Spinal cord (tissue), 10 donors: ENCODE measurements around the gene FTO. TPM values are rescaled to one million over a fixed set of nuclear protein-coding genes. Genes with fewer than 3 reads are reported as not detected.
A peak's percentile ranks its signal among the peaks of the same experiment; 100 is the strongest.
"Not testable (repeated sequence)": the region's sequence is repeated elsewhere in the genome, so short reads cannot be mapped to it uniquely, and the experiment has no call there.

Experiments used
- DNase-seq, 6 donors: peaks; one replicate each; pipeline versions ENCODE4 v3.0.0 to v3.0.0-alpha.2; 2013 to 2015; ENCODE audit warnings: low spot score in 6 of 6, low read depth in 4 of 6
- H3K27ac ChIP-seq: one replicate; pipeline ENCODE4 v1.5.1; 2013; ENCODE audit warnings: low read depth, low read length, control low read depth
- H3K27me3 ChIP-seq: one replicate; pipeline ENCODE4 v1.6.1; 2013; ENCODE audit warnings: low read length; ENCODE audit not compliant: control insufficient read depth, insufficient read depth
- H3K36me3 ChIP-seq: one replicate; pipeline ENCODE4 v1.6.1; 2013; ENCODE audit warnings: low read length; ENCODE audit not compliant: control insufficient read depth, insufficient read depth
- H3K4me1 ChIP-seq: one replicate; pipeline ENCODE4 v1.6.1; 2013; ENCODE audit warnings: low read length; ENCODE audit not compliant: control insufficient read depth, insufficient read depth
- H3K4me3 ChIP-seq: one replicate; pipeline ENCODE4 v1.5.1; 2013; ENCODE audit warnings: low read depth, low read length, control low read depth
- H3K9me3 ChIP-seq: one replicate; pipeline ENCODE4 v1.6.1; 2013; ENCODE audit warnings: low read length; ENCODE audit not compliant: control insufficient read depth, insufficient read depth
- WGBS: methylation state at CpG from one replicate; pipeline ENCODE4 v1.1.5; 2013; ENCODE audit warnings: missing lambda C conversion rate; ENCODE audit not compliant: insufficient coverage; 5-methylcytosine and 5-hydroxymethylcytosine counted together
- polyA plus RNA-seq, 2 donors: library from polyadenylated mRNA; unstranded; fragments of 120-200 nt; gene quantifications; one replicate each; pipeline ENCODE4 v1.2.1, GENCODE V29; 2013; ENCODE audit not compliant: insufficient read length in 2 of 2
- total RNA-seq, 2 donors: library from RNA; depleted of rRNA in 1 of 2; stranded (reverse); fragments of 120-200 nt in 1 of 2; fragments of >200 nt in 1 of 2; gene quantifications; one replicate each; pipeline versions ENCODE4 v1.2.3 to v1.2.4, GENCODE V29; 2013 to 2014
- donor health status: healthy.

FTO gene
- total and polyA plus RNA-seq, 4 donors: 129 to 183 (median 140) TPM

DNA sequence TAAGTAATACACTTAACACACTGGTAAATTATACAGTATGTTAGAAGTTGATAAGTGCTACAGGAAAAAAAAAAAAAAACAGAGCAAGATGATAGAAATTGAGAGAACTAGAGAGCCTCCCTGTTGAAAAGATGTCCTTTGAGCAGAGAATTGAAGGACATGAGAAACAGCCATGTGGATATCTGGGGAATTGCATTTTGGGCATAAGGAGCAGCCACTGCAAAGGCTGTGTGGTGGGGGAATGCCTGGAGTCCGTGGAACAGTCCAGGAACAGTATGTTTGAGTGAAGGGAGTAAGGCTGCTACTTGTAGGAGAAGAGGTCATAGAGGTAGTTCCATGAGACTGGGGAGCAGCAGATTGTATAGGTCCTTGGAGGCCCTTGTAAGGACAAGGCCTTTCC, 178.4 kb downstream of the FTO start:
- Histone ChIP-seq H3K36me3 (peaks cover 4% of the 10 kb centered on the region), H3K27ac (no peak overlapping the region), H3K9me3 (no peaks in the 10 kb centered on the region), H3K27me3 (no peaks in the 10 kb centered on the region), H3K4me1 (no peaks in the 10 kb centered on the region), H3K4me3 (no peak overlapping the region)
- no peak for DNase-seq
- WGBS: 100% methylated on average over 1 of the region's 1 CpG

GRCh38 chr16:53884748-53885147, 180.8 kb downstream of the FTO start:
- Histone ChIP-seq H3K27me3 (no peaks in the 10 kb centered on the region), H3K9me3 (no peaks in the 10 kb centered on the region), H3K36me3 (peaks cover 4% of the 10 kb centered on the region), H3K27ac (no peak overlapping the region), H3K4me1 (no peaks in the 10 kb centered on the region), H3K4me3 (no peak overlapping the region)
- DNase-seq: no peak
- WGBS: no CpG with 5 or more reads among the region's 4 CpGs

- WGBS: no CpG with 5 or more reads among the region's 7 CpGs
- no peak overlapping the region for H3K4me3 ChIP-seq
- H3K27me3 ChIP-seq: no peaks in the 10 kb centered on the region
- DNase-seq: no peak
- no peaks in the 10 kb centered on the region for H3K36me3 ChIP-seq
- no peaks in the 10 kb centered on the region for H3K9me3 ChIP-seq
- no peak overlapping the region for H3K27ac ChIP-seq
- H3K4me1 ChIP-seq: no peaks in the 10 kb centered on the region
These were observed 182.8 kb downstream of the FTO start for GRCh38 chr16:53886482-53887378.

GRCh38 chr16:53888222-53888621, 184.3 kb downstream of the FTO start:
- no peaks in the 10 kb centered on the region for H3K9me3 ChIP-seq
- H3K4me1 ChIP-seq: no peaks in the 10 kb centered on the region
- H3K27ac ChIP-seq: no peak overlapping the region
- no peak overlapping the region for H3K4me3 ChIP-seq
- 40% methylated on average over 1 of the region's 3 CpGs for WGBS
- no peaks in the 10 kb centered on the region for H3K36me3 ChIP-seq
- no peaks in the 10 kb centered on the region for H3K27me3 ChIP-seq
- DNase-seq: no peak

- not testable (repeated sequence) for H3K4me3 ChIP-seq, DNase-seq, H3K27ac ChIP-seq, H3K9me3 ChIP-seq, H3K27me3 ChIP-seq, H3K4me1 ChIP-seq, H3K36me3 ChIP-seq
- 100% methylated on average over 1 of the region's 8 CpGs for WGBS
These were observed 186.9 kb downstream of the FTO start for GRCh38 chr16:53890877-53891276.

DNA sequence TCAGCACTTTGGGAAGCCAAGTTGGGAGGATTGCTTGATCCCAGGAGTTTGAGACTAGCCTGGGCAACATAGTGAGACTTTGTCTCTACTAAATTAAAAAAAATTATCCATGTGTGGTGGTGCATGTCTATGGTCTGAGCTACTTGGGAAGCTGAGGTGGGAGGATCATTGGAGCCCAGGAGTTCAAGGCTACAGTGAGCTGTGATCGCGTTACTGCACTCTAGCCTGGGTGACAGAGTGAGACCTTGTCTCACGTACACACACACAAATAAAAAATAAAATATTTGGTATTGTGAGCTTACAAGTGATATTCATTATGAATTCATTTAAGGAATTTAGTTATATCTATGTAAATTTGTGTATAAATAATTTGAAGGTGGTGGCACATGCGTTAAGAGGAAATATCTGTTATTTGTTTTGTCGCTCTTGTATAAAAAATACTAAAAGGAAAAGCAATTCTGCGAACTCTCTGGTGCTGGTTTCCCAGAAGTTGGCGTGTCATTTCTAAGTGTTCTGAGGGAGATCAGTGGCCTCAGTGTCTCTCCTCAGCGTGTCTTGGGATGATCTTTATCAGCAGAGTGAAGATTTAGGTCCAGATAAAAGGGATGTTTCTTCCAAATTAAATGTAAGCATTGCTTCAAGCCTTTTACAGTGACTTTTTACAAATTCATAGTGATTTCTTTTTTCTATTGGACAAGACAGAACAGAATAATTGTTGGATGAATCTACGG, 187.6 kb downstream of the FTO start:
- Histone ChIP-seq H3K27me3 (no peaks in the 10 kb centered on the region), H3K4me3 (no peak overlapping the region), H3K4me1 (no peaks in the 10 kb centered on the region), H3K36me3 (no peaks in the 10 kb centered on the region), H3K9me3 (no peaks in the 10 kb centered on the region), H3K27ac (no peak overlapping the region)
- WGBS: 68% methylated on average over 6 of the region's 9 CpGs
- DNase-seq: no peak

GRCh38 chr16:53892155-53892554, 188.2 kb downstream of the FTO start:
- Histone ChIP-seq H3K4me1 (no peaks in the 10 kb centered on the region), H3K9me3 (no peaks in the 10 kb centered on the region), H3K27me3 (no peaks in the 10 kb centered on the region), H3K4me3 (no peak overlapping the region), H3K36me3 (no peaks in the 10 kb centered on the region), H3K27ac (no peak overlapping the region)
- no CpG with 5 or more reads among the region's 3 CpGs for WGBS
- peak; percentile 61 to 94 (median 72) for DNase-seq

DNA sequence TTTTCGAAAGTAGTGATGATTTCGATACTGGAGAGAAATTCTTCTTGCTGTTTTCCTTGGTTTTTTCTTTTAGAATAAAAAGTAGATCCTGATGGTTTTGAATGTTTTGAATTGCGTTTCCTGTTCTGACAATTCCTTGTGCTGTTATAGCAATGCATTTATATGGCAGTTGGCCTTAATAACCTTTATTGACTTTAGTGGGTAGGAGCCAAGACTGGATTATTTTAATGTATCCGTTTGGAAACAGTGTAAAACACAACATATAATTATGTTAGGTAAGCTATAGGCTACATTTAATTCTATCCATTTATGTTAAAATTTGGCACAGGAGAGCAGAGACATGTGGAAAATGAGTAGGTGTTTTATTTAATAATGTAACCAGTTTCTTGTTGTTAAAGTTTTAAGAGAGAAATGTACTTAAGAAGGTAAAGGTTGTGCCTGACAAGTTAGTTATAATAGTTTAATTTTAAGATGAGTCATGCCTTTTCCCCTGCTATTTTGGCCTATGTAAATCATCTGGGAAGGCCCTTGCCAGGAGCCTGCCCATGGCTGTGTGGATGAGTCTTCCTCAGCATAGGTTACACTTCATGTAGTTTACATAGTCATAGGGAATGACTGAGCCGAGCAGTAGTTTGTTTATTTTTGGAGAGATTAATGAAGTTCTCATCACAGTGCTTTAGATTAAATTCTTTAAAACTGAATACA, 189.9 kb downstream of the FTO start:
- 94% methylated on average over 2 of the region's 5 CpGs for WGBS
- Histone ChIP-seq H3K27me3 (no peaks in the 10 kb centered on the region), H3K36me3 (no peaks in the 10 kb centered on the region), H3K9me3 (no peaks in the 10 kb centered on the region), H3K27ac (no peak overlapping the region), H3K4me3 (no peak overlapping the region), H3K4me1 (no peaks in the 10 kb centered on the region)
- DNase-seq: no peak

DNA sequence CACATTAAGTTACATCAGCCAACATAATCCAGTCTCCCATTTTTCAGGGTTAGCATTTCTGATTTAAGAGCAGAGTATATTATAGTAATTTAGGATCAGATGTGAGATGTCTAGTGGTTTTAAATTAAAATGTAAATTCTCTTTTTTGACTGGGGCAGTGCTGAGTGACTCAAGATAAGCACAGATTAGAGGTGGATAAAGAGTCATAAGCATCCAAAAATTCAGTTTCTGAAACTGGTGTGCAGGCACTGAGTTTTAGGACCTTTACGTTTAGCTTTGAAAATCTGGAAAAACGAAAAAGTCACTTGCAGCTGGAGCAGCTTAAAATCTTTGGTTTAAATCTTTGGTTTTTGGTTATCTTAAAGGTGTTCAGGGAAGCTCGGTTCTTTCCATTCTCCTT, 190.7 kb downstream of the FTO start:
- Histone ChIP-seq H3K4me1 (no peaks in the 10 kb centered on the region), H3K9me3 (no peaks in the 10 kb centered on the region), H3K27ac (no peak overlapping the region), H3K4me3 (no peak overlapping the region), H3K36me3 (no peaks in the 10 kb centered on the region), H3K27me3 (no peaks in the 10 kb centered on the region)
- 100% methylated on average over 2 of the region's 3 CpGs for WGBS
- no peak for DNase-seq
